ENCODE results near the gene GPR146. TPM values are rescaled to one million over a fixed set of nuclear protein-coding genes. Genes with fewer than 3 reads are reported as not detected.

The GPR146 gene
- total RNA-seq, 1 donor from 2014 or later: 1.2 TPM

- no peaks in the 10 kb centered on the region for H3K9me3 Mint-ChIP-seq
- peak overlapping the region; percentile 58 for H3K27ac Mint-ChIP-seq
- no peaks in the 10 kb centered on the region for H3K27me3 Mint-ChIP-seq
- peaks cover 18% of the 10 kb centered on the region for H3K4me1 Mint-ChIP-seq (ENCODE audit: unreplicated experiment)
- H3K4me3 Mint-ChIP-seq: no peak overlapping the region
- no peak for TF ChIP-seq CTCF (conservative IDR thresholded peaks at IDR 0.05)
- DNase-seq (ENCODE audit: extremely low spot score, unreplicated experiment): no peak
- H3K36me3 Mint-ChIP-seq: peaks cover 4% of the 10 kb centered on the region
Observed at GRCh38 chr7:1061180-1061579, 16.8 kb downstream of the GPR146 start.

GRCh38 chr7:1062296-1063294 is 18.2 kb downstream of the GPR146 start:
- no peak for DNase-seq (ENCODE audit: extremely low spot score, unreplicated experiment)
- Mint-ChIP-seq H3K4me1 (ENCODE audit: unreplicated experiment) (peaks cover 18% of the 10 kb centered on the region), H3K36me3 (peaks cover 4% of the 10 kb centered on the region), H3K27me3 (no peaks in the 10 kb centered on the region), H3K9me3 (no peaks in the 10 kb centered on the region), H3K4me3 (no peak overlapping the region), H3K27ac (no peak overlapping the region)
- TF ChIP-seq CTCF (conservative IDR thresholded peaks at IDR 0.05): no peak

- Mint-ChIP-seq H3K9me3 (no peaks in the 10 kb centered on the region), H3K4me1 (ENCODE audit: unreplicated experiment) (peaks cover 18% of the 10 kb centered on the region), H3K36me3 (peaks cover 4% of the 10 kb centered on the region), H3K4me3 (no peak overlapping the region), H3K27ac (no peak overlapping the region), H3K27me3 (no peaks in the 10 kb centered on the region)
- TF ChIP-seq CTCF (conservative IDR thresholded peaks at IDR 0.05): no peak
- DNase-seq (ENCODE audit: extremely low spot score, unreplicated experiment): no peak
Observed at GRCh38 chr7:1063361-1063760, 19.0 kb downstream of the GPR146 start.

GRCh38 chr7:1064581-1064980 is 20.2 kb downstream of the GPR146 start:
- no peaks in the 10 kb centered on the region for H3K36me3 Mint-ChIP-seq
- no peaks in the 10 kb centered on the region for H3K27me3 Mint-ChIP-seq
- H3K27ac Mint-ChIP-seq: no peak overlapping the region
- no peak for TF ChIP-seq CTCF (conservative IDR thresholded peaks at IDR 0.05)
- H3K4me3 Mint-ChIP-seq: no peak overlapping the region
- H3K9me3 Mint-ChIP-seq: no peaks in the 10 kb centered on the region
- H3K4me1 Mint-ChIP-seq (ENCODE audit: unreplicated experiment): peaks cover 13% of the 10 kb centered on the region
- no peak for DNase-seq (ENCODE audit: extremely low spot score, unreplicated experiment)

- no peak overlapping the region for H3K4me3 Mint-ChIP-seq
- no peak for TF ChIP-seq CTCF (conservative IDR thresholded peaks at IDR 0.05)
- no peak overlapping the region for H3K27ac Mint-ChIP-seq
- H3K4me1 Mint-ChIP-seq (ENCODE audit: unreplicated experiment): peaks cover 13% of the 10 kb centered on the region
- no peak for DNase-seq (ENCODE audit: extremely low spot score, unreplicated experiment)
- no peaks in the 10 kb centered on the region for H3K36me3 Mint-ChIP-seq
- H3K9me3 Mint-ChIP-seq: no peaks in the 10 kb centered on the region
- H3K27me3 Mint-ChIP-seq: no peaks in the 10 kb centered on the region
Observed at GRCh38 chr7:1065263-1065584, 20.9 kb downstream of the GPR146 start.
